Hindlimb muscle (tissue), 1 donor: ENCODE results near the gene VASP. TPM values are rescaled to one million over a fixed set of nuclear protein-coding genes. Genes with fewer than 3 reads are reported as not detected.

ENCODE experiments used
- DNase-seq: peaks from one replicate; pipeline ENCODE4 v3.0.0-alpha.2; 2013
- polyA plus RNA-seq: library from polyadenylated mRNA; unstranded; fragments of 120-200 nt; gene quantifications from one replicate; pipeline ENCODE4 v1.2.1, GENCODE V29; 2013; ENCODE audit not compliant: insufficient read length

The VASP gene
- polyA plus RNA-seq, 1 donor, result 54.4 TPM

GRCh38 chr19:45558399-45558878, 51.2 kb downstream of the VASP start:
- DNase-seq, result no peak

GRCh38 chr19:45560038-45560437, 52.8 kb downstream of the VASP start:
- DNase-seq, result no peak

- no peak for DNase-seq
Measured at GRCh38 chr19:45560686-45561085, 53.4 kb downstream of the VASP start.

- DNase-seq, result no peak
Measured at GRCh38 chr19:45564131-45564780, 57.0 kb downstream of the VASP start.

GRCh38 chr19:45567609-45568008, 60.3 kb downstream of the VASP start:
- no peak for DNase-seq

GRCh38 chr19:45568732-45569131, 61.5 kb downstream of the VASP start:
- no peak for DNase-seq

- no peak for DNase-seq
Measured at GRCh38 chr19:45569619-45570421, 62.5 kb downstream of the VASP start.

- no peak for DNase-seq
Measured at GRCh38 chr19:45571457-45572220, 64.4 kb downstream of the VASP start.

- DNase-seq, result no peak
Measured at GRCh38 chr19:45574526-45574925, 67.2 kb downstream of the VASP start.

GRCh38 chr19:45575216-45575615, 67.9 kb downstream of the VASP start:
- no peak for DNase-seq

Other genes with a start within 250 kb of the VASP start
- 4,137 TPM for gene CKM, start 184.6 kb upstream of the VASP start, polyA plus RNA-seq
- 0.41 TPM for gene KLC3, start 166.7 kb upstream of the VASP start, polyA plus RNA-seq
- 15.4 TPM for gene ERCC2, start 136.9 kb upstream of the VASP start, polyA plus RNA-seq
- 5.8 TPM for gene PPP1R13L, start 102.4 kb upstream of the VASP start, polyA plus RNA-seq
- 8.5 TPM for gene POLR1G, start 100.8 kb upstream of the VASP start, polyA plus RNA-seq
- 85.9 TPM for gene ERCC1, start 83.6 kb upstream of the VASP start, polyA plus RNA-seq
- 49.7 TPM for gene FOSB, start 39.5 kb upstream of the VASP start, polyA plus RNA-seq
- 165 TPM for gene RTN2, start 10.4 kb upstream of the VASP start, polyA plus RNA-seq
- 1.4 TPM for gene PPM1N, start 9.0 kb upstream of the VASP start, polyA plus RNA-seq
- 7.0 TPM for gene OPA3, start 77.3 kb downstream of the VASP start, polyA plus RNA-seq
- gene GPR4, start 94.7 kb downstream of the VASP start, polyA plus RNA-seq, result 4.9 TPM
- gene EML2, start 131.9 kb downstream of the VASP start, polyA plus RNA-seq, result 13.1 TPM
- 1.7 TPM for gene GIPR, start 160.7 kb downstream of the VASP start, polyA plus RNA-seq
- 238 TPM for gene SNRPD2, start 184.5 kb downstream of the VASP start, polyA plus RNA-seq
- gene QPCTL, start 185.2 kb downstream of the VASP start, polyA plus RNA-seq, result 4.0 TPM
- gene FBXO46, start 223.4 kb downstream of the VASP start, polyA plus RNA-seq, result 16.2 TPM
- not detected for gene MEIOSIN, start 226.0 kb downstream of the VASP start, polyA plus RNA-seq